Measurements from ENCODE around the gene PARVB. TPM values are rescaled to one million over a fixed set of nuclear protein-coding genes. Genes with fewer than 3 reads are reported as not detected.

PARVB gene
- total and polyA plus RNA-seq, 2 of the 8 experiments (the other 6 are each of a cell fraction or from before 2014, with no cell fraction given), result 14.5 to 18.6 TPM

- no peak overlapping the region for H2BK12ac ChIP-seq (ENCODE audit: low read depth, low read length)
- no peak overlapping the region for H3K27ac ChIP-seq (ENCODE audit: low read depth, low read length)
- no peaks in the 10 kb centered on the region for H3K79me1 ChIP-seq (ENCODE audit: low read depth, low read length)
- H3K27me3 ChIP-seq (replicated peaks in 1 of 4; ENCODE audit: control insufficient read depth in 3 of 4, extremely low read depth in 1 of 4, insufficient read depth in 3 of 4, low read length in 3 of 4), result no peaks in the 10 kb centered on the region; a peak in 1 of 7 replicates
- no peak overlapping the region for H3K9ac ChIP-seq (replicated peaks in 1 of 4; ENCODE audit: extremely low read depth in 1 of 4, low read depth in 3 of 4, low read length in 3 of 4)
- H3K23ac ChIP-seq (ENCODE audit: insufficient read length), result no peak overlapping the region
- H2AK5ac ChIP-seq (ENCODE audit: low read depth, low read length), result no peak overlapping the region
- H3K4ac ChIP-seq (replicated peaks; ENCODE audit: insufficient read length, low read depth, low read length), result no peak overlapping the region
- no peak overlapping the region for H4K91ac ChIP-seq (replicated peaks; ENCODE audit: insufficient read length, low read length)
- H3K14ac ChIP-seq (ENCODE audit: insufficient read length), result no peak overlapping the region
- CTCF ChIA-PET (ENCODE audit: partially characterized antibody), result interaction anchor here (0.5 to 6.6 kb wide), 14 partner anchors 10 to 1285 kb away, joined by 3 to 43 read pairs (median 4); no protein-coding TSS in a partner anchor
- H3K9me3 ChIP-seq (ENCODE audit: insufficient read depth in 2 of 2, low read depth in 1 of 2, low read length in 1 of 2), result 0 out of 4 replicates have a peak, but pooled peaks cover 0 to 6% of the 10 kb centered on the region in 2 experiments
- H3K23me2 ChIP-seq (ENCODE audit: low read depth, low read length), result no peaks in the 10 kb centered on the region
- no peak overlapping the region for H2BK20ac ChIP-seq (ENCODE audit: low read length)
- no peak overlapping the region for H3K56ac ChIP-seq (replicated peaks; ENCODE audit: insufficient read length, low read depth, low read length)
- no peak overlapping the region for H4K5ac ChIP-seq (ENCODE audit: insufficient read length, low read depth, low read length)
- H3K18ac ChIP-seq (ENCODE audit: extremely low read depth, low read length), result no peak overlapping the region
- POLR2A ChIA-PET (ENCODE audit: partially characterized antibody), result no interaction called here
- H2BK5ac ChIP-seq (ENCODE audit: low read depth, low read length), result no peak overlapping the region
- H3K36me3 ChIP-seq (ENCODE audit: control insufficient read depth in 2 of 4, insufficient read depth in 4 of 4, low read length in 3 of 4), result peaks cover 0 to 2% (median 0%) of the 10 kb centered on the region in 4 experiments; a peak in 2 of 8 replicates
- H2BK120ac ChIP-seq (replicated peaks; ENCODE audit: low read depth, low read length), result no peak overlapping the region
- H2AFZ ChIP-seq (ENCODE audit: low read length), result no peak overlapping the region
- FAIRE-seq (no peak), DNase-seq (ENCODE audit: low read depth in 1 of 2, low spot score in 2 of 2) (no peak)
- peaks cover 0 to 2% of the 10 kb centered on the region in 2 experiments for H4K20me1 ChIP-seq (replicated peaks in 1 of 2; ENCODE audit: control insufficient read depth in 1 of 2, insufficient read depth in 2 of 2, low read length in 2 of 2)
- WGBS, 2 experiments (ENCODE audit: extremely low coverage in 1 of 2, insufficient coverage in 1 of 2, insufficient read length in 1 of 2, insufficient replicate concordance in 2 of 2, low coverage in 1 of 2, low lambda C conversion rate in 2 of 2, missing lambda C conversion rate in 1 of 2), result 83% methylated on average over 7 of the region's 7 CpGs; no CpG with 5 or more reads in 1 of the 2 experiments
- no peak overlapping the region for H4K8ac ChIP-seq (ENCODE audit: extremely low read depth, insufficient read depth, low read length)
- no peak overlapping the region for H3K4me2 ChIP-seq (ENCODE audit: insufficient read depth in 1 of 2, low read depth in 2 of 2, low read length in 2 of 2)
- no peaks in the 10 kb centered on the region for H3K79me2 ChIP-seq (ENCODE audit: control insufficient read depth in 1 of 2, insufficient read depth in 2 of 2, low read length in 2 of 2)
- H3K4me3 ChIP-seq (ENCODE audit: extremely low read depth in 1 of 4, insufficient read depth in 2 of 4, low read depth in 3 of 4, low read length in 4 of 4), result no peak overlapping the region
- H3K4me1 ChIP-seq (replicated peaks in 1 of 4; ENCODE audit: control insufficient read depth in 3 of 4, insufficient read depth in 4 of 4, low read length in 3 of 4), result no peaks in the 10 kb centered on the region
- H2BK15ac ChIP-seq (ENCODE audit: low read length), result no peak overlapping the region
Observed at GRCh38 chr22:44004104-44004460, 20.0 kb upstream of the PARVB start.
